OCI-LY1 (cell line): ENCODE results near the gene NDRG2.

ENCODE experiments used
- H2AFZ ChIP-seq: fragments of 200-600 bp; sonication (generic), shearing (Covaris generic); 2 replicates; pipeline ENCODE4 v1.6.0; 2014; ENCODE audit warnings: antibody characterized with exemption, mild to moderate bottlenecking, low read length
- H3F3A ChIP-seq: fragments of 200-600 bp; sonication (generic), shearing (Covaris generic); 2 replicates; pipeline ENCODE4 v1.6.0; 2014; ENCODE audit warnings: mild to moderate bottlenecking, antibody characterized with exemption, low read length, moderate library complexity; ENCODE audit not compliant: insufficient read depth
- H3K27ac ChIP-seq: fragments of 200-600 bp; sonication (generic); 2 replicates; pipeline ENCODE4 v1.5.1; 2014; ENCODE audit warnings: low read length, mixed run types, mild to moderate bottlenecking, low read depth; ENCODE audit not compliant: poor library complexity, severe bottlenecking
- H3K27me3 ChIP-seq: fragments of 200-600 bp; sonication (generic); 2 replicates; pipeline ENCODE4 v1.6.0; 2014; ENCODE audit warnings: antibody characterized with exemption, mild to moderate bottlenecking, low read length, moderate library complexity; ENCODE audit not compliant: insufficient read depth
- H3K36me3 ChIP-seq: fragments of 200-600 bp; sonication (generic); 2 replicates; pipeline ENCODE4 v1.6.1; 2014; ENCODE audit warnings: mild to moderate bottlenecking, antibody characterized with exemption, low read length, moderate library complexity, mixed read lengths; ENCODE audit not compliant: insufficient read depth
- H3K4me1 ChIP-seq: fragments of 200-600 bp; sonication (generic); 2 replicates; pipeline ENCODE4 v1.5.1; 2014; ENCODE audit warnings: mild to moderate bottlenecking, low read length, moderate library complexity; ENCODE audit not compliant: insufficient read depth, severe bottlenecking
- H3K4me2 ChIP-seq: fragments of 200-600 bp; sonication (generic), shearing (Covaris generic); 2 replicates; pipeline ENCODE4 v1.6.1; 2014; ENCODE audit warnings: low read length
- H3K4me3 ChIP-seq: fragments of 200-600 bp; sonication (generic); 2 replicates; pipeline ENCODE4 v1.5.1; 2014; ENCODE audit warnings: low read length, low read depth, mild to moderate bottlenecking, mixed read lengths; ENCODE audit not compliant: poor library complexity, severe bottlenecking
- H3K79me2 ChIP-seq: fragments of 200-600 bp; shearing (Covaris generic); 2 replicates; pipeline ENCODE4 v1.6.1; 2016; ENCODE audit warnings: mixed run types, low read length, mixed read lengths; ENCODE audit not compliant: insufficient read depth
- H3K9ac ChIP-seq: fragments of 200-600 bp; sonication (generic), shearing (Covaris generic); 2 replicates; pipeline ENCODE4 v1.6.1; 2014; ENCODE audit warnings: mild to moderate bottlenecking, low read length, mixed read lengths
- H3K9me2 ChIP-seq: fragments of 200-600 bp; sonication (generic), shearing (Covaris generic); 2 replicates; pipeline ENCODE4 v1.6.1; 2014; ENCODE audit warnings: low read depth, mild to moderate bottlenecking, low read length, mixed read lengths
- H3K9me3 ChIP-seq: fragments of 200-600 bp; shearing (Covaris generic); 2 replicates; pipeline ENCODE4 v1.6.1; 2014; ENCODE audit warnings: low read length, mixed read lengths
- H4K20me1 ChIP-seq: fragments of 200-600 bp; sonication (generic), shearing (Covaris generic); 2 replicates; pipeline ENCODE4 v1.6.0; 2016; ENCODE audit warnings: mild to moderate bottlenecking, low read length; ENCODE audit not compliant: insufficient read depth
- EZH2 ChIP-seq: fragments of 200-600 bp; sonication (generic), shearing (Covaris generic); IDR thresholded peaks from 2 replicates; pipeline ENCODE4 v1.8.0; 2017; ENCODE audit warnings: borderline replicate concordance, mixed run types, mild to moderate bottlenecking, antibody characterized with exemption, low read length, moderate library complexity, mixed read lengths
- TF ChIP-seq, protein P1 (sequence below): fragments of 200-600 bp; sonication (generic), shearing (Covaris generic); IDR thresholded peaks from 2 replicates; pipeline ENCODE4 v1.5.1; 2017; ENCODE audit warnings: mild to moderate bottlenecking, antibody characterized with exemption, low read length, moderate library complexity, mixed read lengths

NDRG2 gene

DNA sequence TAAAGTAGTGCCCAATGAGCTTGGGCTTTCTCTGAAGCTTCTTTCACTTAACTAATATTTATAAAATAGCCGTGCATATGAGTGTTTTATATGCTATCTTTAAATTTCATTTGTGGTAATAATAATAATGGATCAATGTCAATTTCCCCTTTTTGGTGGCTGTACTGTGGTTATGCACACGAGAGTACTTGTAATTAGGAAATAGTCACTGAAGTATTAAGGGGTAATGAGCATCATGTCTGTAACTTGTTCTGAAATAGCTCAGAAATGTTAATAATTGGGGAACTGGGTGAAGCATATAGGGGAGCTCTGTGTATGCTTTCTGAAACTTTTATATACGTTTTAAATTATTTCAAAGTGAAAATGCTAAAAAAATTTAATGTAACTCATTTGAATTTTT lies 25.7 kb upstream of the NDRG2 start:
- H3K9me3 ChIP-seq: no peaks in the 10 kb centered on the region
- H3K4me2 ChIP-seq: no peak overlapping the region
- H4K20me1 ChIP-seq: no peaks in the 10 kb centered on the region
- no peak overlapping the region for H2AFZ ChIP-seq
- H3K4me1 ChIP-seq: no peaks in the 10 kb centered on the region
- peaks cover 4% of the 10 kb centered on the region; the same call in 1 of the 2 replicates for H3K27me3 ChIP-seq
- no peak overlapping the region for H3K27ac ChIP-seq
- H3K79me2 ChIP-seq: no peaks in the 10 kb centered on the region
- H3K9me2 ChIP-seq: no peaks in the 10 kb centered on the region
- H3K9ac ChIP-seq: no peak overlapping the region
- TF ChIP-seq EZH2: no peak
- TF ChIP-seq, protein P1, sequence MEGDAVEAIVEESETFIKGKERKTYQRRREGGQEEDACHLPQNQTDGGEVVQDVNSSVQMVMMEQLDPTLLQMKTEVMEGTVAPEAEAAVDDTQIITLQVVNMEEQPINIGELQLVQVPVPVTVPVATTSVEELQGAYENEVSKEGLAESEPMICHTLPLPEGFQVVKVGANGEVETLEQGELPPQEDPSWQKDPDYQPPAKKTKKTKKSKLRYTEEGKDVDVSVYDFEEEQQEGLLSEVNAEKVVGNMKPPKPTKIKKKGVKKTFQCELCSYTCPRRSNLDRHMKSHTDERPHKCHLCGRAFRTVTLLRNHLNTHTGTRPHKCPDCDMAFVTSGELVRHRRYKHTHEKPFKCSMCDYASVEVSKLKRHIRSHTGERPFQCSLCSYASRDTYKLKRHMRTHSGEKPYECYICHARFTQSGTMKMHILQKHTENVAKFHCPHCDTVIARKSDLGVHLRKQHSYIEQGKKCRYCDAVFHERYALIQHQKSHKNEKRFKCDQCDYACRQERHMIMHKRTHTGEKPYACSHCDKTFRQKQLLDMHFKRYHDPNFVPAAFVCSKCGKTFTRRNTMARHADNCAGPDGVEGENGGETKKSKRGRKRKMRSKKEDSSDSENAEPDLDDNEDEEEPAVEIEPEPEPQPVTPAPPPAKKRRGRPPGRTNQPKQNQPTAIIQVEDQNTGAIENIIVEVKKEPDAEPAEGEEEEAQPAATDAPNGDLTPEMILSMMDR: no peak
- H3F3A ChIP-seq: no peaks in the 10 kb centered on the region
- no peak overlapping the region for H3K4me3 ChIP-seq
- H3K36me3 ChIP-seq: no peaks in the 10 kb centered on the region

DNA sequence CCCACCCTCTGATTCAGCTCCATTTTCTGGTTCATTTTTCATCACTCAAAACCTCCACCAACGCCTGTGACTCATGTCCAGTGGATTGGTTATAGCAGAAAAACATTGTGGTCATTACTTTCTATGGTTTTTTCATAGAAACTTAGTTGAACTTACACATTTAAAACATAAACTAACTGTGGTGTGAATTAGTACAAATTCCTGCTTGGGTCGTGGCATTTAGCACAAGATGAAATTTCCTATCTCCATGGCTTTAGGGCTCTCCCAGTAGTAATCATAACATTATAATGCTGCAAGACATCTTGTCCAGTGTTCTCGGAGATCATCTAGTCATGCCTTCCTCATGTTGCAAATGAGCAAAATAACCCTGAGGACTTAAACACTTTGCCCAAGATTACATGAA lies 24.4 kb upstream of the NDRG2 start:
- Histone ChIP-seq H3K9me3 (no peaks in the 10 kb centered on the region), H3K27ac (no peak overlapping the region), H3K9ac (no peak overlapping the region), H3K79me2 (no peaks in the 10 kb centered on the region), H3K27me3 (peaks cover 3% of the 10 kb centered on the region; the same call in 1 of the 2 replicates), H3K4me1 (no peaks in the 10 kb centered on the region), H4K20me1 (no peaks in the 10 kb centered on the region), H3K9me2 (no peaks in the 10 kb centered on the region), H2AFZ (no peak overlapping the region), H3K4me2 (no peak overlapping the region), H3K36me3 (no peaks in the 10 kb centered on the region), H3K4me3 (no peak overlapping the region), H3F3A (no peaks in the 10 kb centered on the region)
- TF ChIP-seq, protein P1: no peak
- no peak for TF ChIP-seq EZH2

DNA sequence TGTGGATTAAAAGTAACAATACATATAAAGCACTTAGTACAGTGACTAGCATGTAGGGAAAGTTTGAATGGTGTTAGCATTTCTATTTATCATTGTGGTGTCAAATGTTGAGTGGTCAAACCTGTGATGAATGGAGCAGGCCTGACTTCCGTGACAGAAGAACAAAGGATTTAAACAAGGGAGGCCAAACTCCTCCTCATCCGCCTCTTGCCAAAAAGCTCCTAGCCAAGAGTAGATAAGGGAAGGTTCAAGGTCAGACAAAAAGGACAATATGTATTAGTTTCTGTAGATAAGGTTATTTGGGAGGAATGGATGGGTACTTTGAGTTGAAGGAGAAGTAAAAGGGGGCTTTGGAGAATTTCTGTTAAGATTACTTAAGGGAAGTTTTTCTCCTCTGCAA lies 23.8 kb upstream of the NDRG2 start:
- no peaks in the 10 kb centered on the region for H3K36me3 ChIP-seq
- H3K4me3 ChIP-seq: no peak overlapping the region
- no peak overlapping the region for H3K4me2 ChIP-seq
- no peak overlapping the region for H2AFZ ChIP-seq
- no peak for TF ChIP-seq EZH2
- TF ChIP-seq, protein P1: no peak
- no peak overlapping the region for H3K9ac ChIP-seq
- no peaks in the 10 kb centered on the region for H3K79me2 ChIP-seq
- no peaks in the 10 kb centered on the region for H3F3A ChIP-seq
- H4K20me1 ChIP-seq: no peaks in the 10 kb centered on the region
- H3K9me2 ChIP-seq: no peaks in the 10 kb centered on the region
- no peaks in the 10 kb centered on the region for H3K4me1 ChIP-seq
- H3K27ac ChIP-seq: no peak overlapping the region
- H3K27me3 ChIP-seq: peaks cover 3% of the 10 kb centered on the region; the same call in 1 of the 2 replicates
- H3K9me3 ChIP-seq: no peaks in the 10 kb centered on the region
